ENCODE results near the gene CRELD2. TPM values are rescaled to one million over a fixed set of nuclear protein-coding genes. Genes with fewer than 3 reads are reported as not detected.
A peak's percentile ranks its signal among the peaks of the same experiment; 100 is the strongest.

The CRELD2 gene
- total and polyA plus RNA-seq, 2 of the 13 experiments (the other 11 are each of a cell fraction or from before 2014, with no cell fraction given) = 17.2 to 44.7 TPM

DNA sequence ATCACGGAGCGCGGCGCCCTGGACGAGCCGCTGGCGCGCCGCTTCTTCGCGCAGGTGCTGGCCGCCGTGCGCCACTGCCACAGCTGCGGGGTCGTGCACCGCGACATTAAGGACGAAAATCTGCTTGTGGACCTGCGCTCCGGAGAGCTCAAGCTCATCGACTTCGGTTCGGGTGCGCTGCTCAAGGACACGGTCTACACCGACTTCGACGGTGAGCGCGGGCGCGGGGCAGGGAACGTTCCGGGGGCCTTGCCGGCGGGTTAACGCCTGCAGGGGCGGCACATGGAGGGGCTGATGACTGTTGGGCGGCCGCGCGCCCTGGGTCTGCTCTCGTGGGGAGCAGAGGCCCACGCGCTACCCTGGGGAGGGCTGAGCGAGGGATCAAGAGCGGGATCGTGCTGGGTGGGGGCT lies 43.2 kb downstream of the CRELD2 start (continued):
- TF ChIP-seq, protein P1, sequence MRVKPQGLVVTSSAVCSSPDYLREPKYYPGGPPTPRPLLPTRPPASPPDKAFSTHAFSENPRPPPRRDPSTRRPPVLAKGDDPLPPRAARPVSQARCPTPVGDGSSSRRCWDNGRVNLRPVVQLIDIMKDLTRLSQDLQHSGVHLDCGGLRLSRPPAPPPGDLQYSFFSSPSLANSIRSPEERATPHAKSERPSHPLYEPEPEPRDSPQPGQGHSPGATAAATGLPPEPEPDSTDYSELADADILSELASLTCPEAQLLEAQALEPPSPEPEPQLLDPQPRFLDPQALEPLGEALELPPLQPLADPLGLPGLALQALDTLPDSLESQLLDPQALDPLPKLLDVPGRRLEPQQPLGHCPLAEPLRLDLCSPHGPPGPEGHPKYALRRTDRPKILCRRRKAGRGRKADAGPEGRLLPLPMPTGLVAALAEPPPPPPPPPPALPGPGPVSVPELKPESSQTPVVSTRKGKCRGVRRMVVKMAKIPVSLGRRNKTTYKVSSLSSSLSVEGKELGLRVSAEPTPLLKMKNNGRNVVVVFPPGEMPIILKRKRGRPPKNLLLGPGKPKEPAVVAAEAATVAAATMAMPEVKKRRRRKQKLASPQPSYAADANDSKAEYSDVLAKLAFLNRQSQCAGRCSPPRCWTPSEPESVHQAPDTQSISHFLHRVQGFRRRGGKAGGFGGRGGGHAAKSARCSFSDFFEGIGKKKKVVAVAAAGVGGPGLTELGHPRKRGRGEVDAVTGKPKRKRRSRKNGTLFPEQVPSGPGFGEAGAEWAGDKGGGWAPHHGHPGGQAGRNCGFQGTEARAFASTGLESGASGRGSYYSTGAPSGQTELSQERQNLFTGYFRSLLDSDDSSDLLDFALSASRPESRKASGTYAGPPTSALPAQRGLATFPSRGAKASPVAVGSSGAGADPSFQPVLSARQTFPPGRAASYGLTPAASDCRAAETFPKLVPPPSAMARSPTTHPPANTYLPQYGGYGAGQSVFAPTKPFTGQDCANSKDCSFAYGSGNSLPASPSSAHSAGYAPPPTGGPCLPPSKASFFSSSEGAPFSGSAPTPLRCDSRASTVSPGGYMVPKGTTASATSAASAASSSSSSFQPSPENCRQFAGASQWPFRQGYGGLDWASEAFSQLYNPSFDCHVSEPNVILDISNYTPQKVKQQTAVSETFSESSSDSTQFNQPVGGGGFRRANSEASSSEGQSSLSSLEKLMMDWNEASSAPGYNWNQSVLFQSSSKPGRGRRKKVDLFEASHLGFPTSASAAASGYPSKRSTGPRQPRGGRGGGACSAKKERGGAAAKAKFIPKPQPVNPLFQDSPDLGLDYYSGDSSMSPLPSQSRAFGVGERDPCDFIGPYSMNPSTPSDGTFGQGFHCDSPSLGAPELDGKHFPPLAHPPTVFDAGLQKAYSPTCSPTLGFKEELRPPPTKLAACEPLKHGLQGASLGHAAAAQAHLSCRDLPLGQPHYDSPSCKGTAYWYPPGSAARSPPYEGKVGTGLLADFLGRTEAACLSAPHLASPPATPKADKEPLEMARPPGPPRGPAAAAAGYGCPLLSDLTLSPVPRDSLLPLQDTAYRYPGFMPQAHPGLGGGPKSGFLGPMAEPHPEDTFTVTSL (CRISPR knock-in tag; IDR thresholded peaks at IDR 0.05; ENCODE audit: borderline replicate concordance) = no peak
- TF ChIP-seq ARID2 (CRISPR knock-in tag; IDR thresholded peaks at IDR 0.05; ENCODE audit: borderline replicate concordance) = no peak
- no peak for TF ChIP-seq ZNF383 (CRISPR knock-in tag; IDR thresholded peaks at IDR 0.05; ENCODE audit: borderline replicate concordance)
- no peak for TF ChIP-seq ZNF484 (CRISPR knock-in tag; IDR thresholded peaks at IDR 0.05; ENCODE audit: borderline replicate concordance, low read depth)
- TF ChIP-seq, protein P2, sequence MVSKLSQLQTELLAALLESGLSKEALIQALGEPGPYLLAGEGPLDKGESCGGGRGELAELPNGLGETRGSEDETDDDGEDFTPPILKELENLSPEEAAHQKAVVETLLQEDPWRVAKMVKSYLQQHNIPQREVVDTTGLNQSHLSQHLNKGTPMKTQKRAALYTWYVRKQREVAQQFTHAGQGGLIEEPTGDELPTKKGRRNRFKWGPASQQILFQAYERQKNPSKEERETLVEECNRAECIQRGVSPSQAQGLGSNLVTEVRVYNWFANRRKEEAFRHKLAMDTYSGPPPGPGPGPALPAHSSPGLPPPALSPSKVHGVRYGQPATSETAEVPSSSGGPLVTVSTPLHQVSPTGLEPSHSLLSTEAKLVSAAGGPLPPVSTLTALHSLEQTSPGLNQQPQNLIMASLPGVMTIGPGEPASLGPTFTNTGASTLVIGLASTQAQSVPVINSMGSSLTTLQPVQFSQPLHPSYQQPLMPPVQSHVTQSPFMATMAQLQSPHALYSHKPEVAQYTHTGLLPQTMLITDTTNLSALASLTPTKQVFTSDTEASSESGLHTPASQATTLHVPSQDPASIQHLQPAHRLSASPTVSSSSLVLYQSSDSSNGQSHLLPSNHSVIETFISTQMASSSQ (IDR thresholded peaks at IDR 0.05; ENCODE audit: low read depth) = no peak
- TF ChIP-seq, protein P2 (CRISPR knock-in tag; IDR thresholded peaks at IDR 0.05; ENCODE audit: borderline replicate concordance) = no peak
- TF ChIP-seq, protein P3, sequence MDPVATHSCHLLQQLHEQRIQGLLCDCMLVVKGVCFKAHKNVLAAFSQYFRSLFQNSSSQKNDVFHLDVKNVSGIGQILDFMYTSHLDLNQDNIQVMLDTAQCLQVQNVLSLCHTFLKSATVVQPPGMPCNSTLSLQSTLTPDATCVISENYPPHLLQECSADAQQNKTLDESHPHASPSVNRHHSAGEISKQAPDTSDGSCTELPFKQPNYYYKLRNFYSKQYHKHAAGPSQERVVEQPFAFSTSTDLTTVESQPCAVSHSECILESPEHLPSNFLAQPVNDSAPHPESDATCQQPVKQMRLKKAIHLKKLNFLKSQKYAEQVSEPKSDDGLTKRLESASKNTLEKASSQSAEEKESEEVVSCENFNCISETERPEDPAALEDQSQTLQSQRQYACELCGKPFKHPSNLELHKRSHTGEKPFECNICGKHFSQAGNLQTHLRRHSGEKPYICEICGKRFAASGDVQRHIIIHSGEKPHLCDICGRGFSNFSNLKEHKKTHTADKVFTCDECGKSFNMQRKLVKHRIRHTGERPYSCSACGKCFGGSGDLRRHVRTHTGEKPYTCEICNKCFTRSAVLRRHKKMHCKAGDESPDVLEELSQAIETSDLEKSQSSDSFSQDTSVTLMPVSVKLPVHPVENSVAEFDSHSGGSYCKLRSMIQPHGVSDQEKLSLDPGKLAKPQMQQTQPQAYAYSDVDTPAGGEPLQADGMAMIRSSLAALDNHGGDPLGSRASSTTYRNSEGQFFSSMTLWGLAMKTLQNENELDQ (CRISPR knock-in tag; IDR thresholded peaks at IDR 0.05; ENCODE audit: borderline replicate concordance) = no peak
- no peak for TF ChIP-seq ATRX (CRISPR knock-in tag; IDR thresholded peaks at IDR 0.05; ENCODE audit: borderline replicate concordance)
- TF ChIP-seq, protein P4, sequence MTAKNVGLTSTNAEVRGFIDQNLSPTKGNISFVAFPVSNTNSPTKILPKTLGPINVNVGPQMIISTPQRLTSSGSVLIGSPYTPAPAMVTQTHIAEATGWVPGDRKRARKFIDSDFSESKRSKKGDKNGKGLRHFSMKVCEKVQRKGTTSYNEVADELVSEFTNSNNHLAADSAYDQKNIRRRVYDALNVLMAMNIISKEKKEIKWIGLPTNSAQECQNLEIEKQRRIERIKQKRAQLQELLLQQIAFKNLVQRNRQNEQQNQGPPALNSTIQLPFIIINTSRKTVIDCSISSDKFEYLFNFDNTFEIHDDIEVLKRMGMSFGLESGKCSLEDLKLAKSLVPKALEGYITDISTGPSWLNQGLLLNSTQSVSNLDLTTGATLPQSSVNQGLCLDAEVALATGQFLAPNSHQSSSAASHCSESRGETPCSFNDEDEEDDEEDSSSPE (CRISPR knock-in tag; IDR thresholded peaks at IDR 0.05) = no peak
- no peak for TF ChIP-seq NCOA5 (CRISPR knock-in tag; IDR thresholded peaks at IDR 0.05)
- TF ChIP-seq NRL (CRISPR knock-in tag; IDR thresholded peaks at IDR 0.05; ENCODE audit: borderline replicate concordance) = peak; percentile 62; the same call in 1 of the 2 replicates
- TF ChIP-seq POLR2G (IDR thresholded peaks at IDR 0.05; ENCODE audit: low read depth, low read length) = no peak
- no peak for TF ChIP-seq CBX2 (IDR thresholded peaks at IDR 0.05; ENCODE audit: low read depth, low read length)
- no peak for TF ChIP-seq CBX2 (CRISPR knock-in tag; IDR thresholded peaks at IDR 0.05; ENCODE audit: low read depth)
- no peak for TF ChIP-seq SCMH1 (CRISPR knock-in tag; IDR thresholded peaks at IDR 0.05; ENCODE audit: borderline replicate concordance)
- TF ChIP-seq ZNF660 (CRISPR knock-in tag; IDR thresholded peaks at IDR 0.05; ENCODE audit: borderline replicate concordance, low read depth) = no peak
- no peak for TF ChIP-seq TEAD2 (CRISPR knock-in tag; IDR thresholded peaks at IDR 0.05)

All from HepG2 (cell line).